Spleen (tissue), 11 donors: ENCODE data around the gene LANCL3. TPM values are rescaled to one million over a fixed set of nuclear protein-coding genes. Genes with fewer than 3 reads are reported as not detected.

ENCODE experiments used
- DNase-seq: peaks from one replicate; pipeline ENCODE4 v3.0.0-alpha.2; 2020
- H3K27ac ChIP-seq, 8 donors: fragments of 200-600 bp; sonication (generic) in 7 of 8; 1 replicate in 4 of 8; 2 replicates in 4 of 8; pipeline versions ENCODE4 v1.5.0 to v1.8.0; 2016 to 2021; ENCODE audit warnings: inconsistent platforms in 4 of 8, mild to moderate bottlenecking in 4 of 8, moderate library complexity in 1 of 8
- H3K27me3 ChIP-seq, 7 donors: fragments of 200-600 bp; sonication (generic) in 6 of 7; replicated peaks in 1 of 7; 1 replicate in 4 of 7; 2 replicates in 3 of 7; pipeline versions ENCODE4 v1.5.0 to v1.8.0; 2016 to 2021; ENCODE audit warnings: inconsistent platforms in 3 of 7, mild to moderate bottlenecking in 1 of 7
- H3K36me3 ChIP-seq, 6 donors: fragments of 200-600 bp; sonication (generic) in 5 of 6; 1 replicate in 4 of 6; 2 replicates in 2 of 6; pipeline versions ENCODE4 v1.5.0 to v1.8.0; 2016 to 2021; ENCODE audit warnings: inconsistent platforms in 2 of 6
- H3K4me1 ChIP-seq, 6 donors: fragments of 200-600 bp; sonication (generic) in 5 of 6; 1 replicate in 3 of 6; 2 replicates in 3 of 6; pipeline versions ENCODE4 v1.5.0 to v1.8.0; 2016 to 2021; ENCODE audit warnings: inconsistent platforms in 3 of 6
- H3K4me3 ChIP-seq, 8 donors: fragments of 200-600 bp; sonication (generic) in 7 of 8; 1 replicate in 4 of 8; 2 replicates in 4 of 8; pipeline versions ENCODE4 v1.5.0 to v1.8.0; 2016 to 2021; ENCODE audit warnings: inconsistent platforms in 4 of 8, mild to moderate bottlenecking in 4 of 8, moderate library complexity in 2 of 8
- H3K9me3 ChIP-seq, 8 donors: fragments of 200-600 bp; sonication (generic) in 7 of 8; 1 replicate in 4 of 8; 2 replicates in 4 of 8; pipeline versions ENCODE4 v1.5.0 to v1.8.0; 2016 to 2021; ENCODE audit warnings: inconsistent platforms in 4 of 8
- CTCF ChIP-seq, 11 experiments: fragments of 200-600 bp in 7 of 11; fragments of 450-650 bp in 4 of 11; sonication (generic) in 4 of 11; IDR thresholded peaks in 8 of 11; conservative IDR thresholded peaks in 3 of 11; 1 replicate in 7 of 11; 2 replicates in 4 of 11; pipeline versions ENCODE4 v1.4.0 to v1.8.0; 2016 to 2021; ENCODE audit warnings: antibody characterized with exemption in 11 of 11, inconsistent platforms in 4 of 11, mild to moderate bottlenecking in 1 of 11
- POLR2A ChIP-seq, 3 donors: fragments of 450-650 bp; IDR thresholded peaks; one replicate each; pipeline ENCODE4 v1.5.1; 2017; ENCODE audit warnings: antibody characterized with exemption in 3 of 3, mild to moderate bottlenecking in 1 of 3
- POLR2AphosphoS5 ChIP-seq, 3 donors: sonication (generic); formaldehyde crosslinking; IDR thresholded peaks; one replicate each; pipeline ENCODE4 v1.5.1; 2017; ENCODE audit warnings: antibody characterized with exemption in 3 of 3
- WGBS, 5 donors: extraction: QIAGEN DNeasy Blood & Tissue Kit in 3 of 5; methylation state at CpG; one replicate each; pipeline versions ENCODE4 v1.1.5 to v1.1.7; 2013 to 2018; 5-methylcytosine and 5-hydroxymethylcytosine counted together
- intact Hi-C: fragments of 100-400 bp; cut with DNase I; formaldehyde crosslinking; loops from one replicate; pipeline ENCODE4 v1.15.0; 2023; ENCODE audit warnings: low total_unique reads
- polyA plus RNA-seq, 3 donors: library from polyadenylated mRNA; stranded (reverse); fragments of 200-250 nt; gene quantifications; one replicate each; pipeline ENCODE4 v1.2.1, GENCODE V29; 2013
- total RNA-seq, 7 donors: library from RNA; depleted of rRNA in 3 of 7; stranded (reverse); fragments of >200 nt in 3 of 7; fragmentation: NEBNext Ultra II Directional in 4 of 7; extraction: Animal tissue kit (Norgen Biotek cat#: 25700) in 4 of 7; gene quantifications; one replicate each; pipeline versions ENCODE4 v1.1.0 to v1.2.1, GENCODE V29; 2016 to 2021
- donor health status: healthy with polysubstance abuse.
- donor health status: DM: no; HTN: no; CAD: no; lungs with moderate emphysema.
- donor health status: DM: no; HTN: no; CAD: no.
- donor health status: Bipolar disorder and iron deficiency.
- donor health status: healthy.
- donor health status: DM: no; HTN: no; CAD: no.
- donor health status: DM: yes; HTN: yes; CAD: no.

LANCL3 gene
- total and polyA plus RNA-seq, 10 donors: under 0.01 to 0.88 (median 0.52) TPM

- no peaks in the 10 kb centered on the region for H3K4me1 ChIP-seq
- H3K27ac ChIP-seq: no peak overlapping the region
- 59 to 86% (median 79%) methylated on average over 2 of the region's 2 CpGs for WGBS, 5 donors
- peaks cover 0 to 16% (median 0%) of the 10 kb centered on the region in 7 donors for H3K27me3 ChIP-seq
- no peak for DNase-seq
- TF ChIP-seq POLR2A (IDR thresholded peaks at IDR 0.05) (no peak), POLR2AphosphoS5 (IDR thresholded peaks at IDR 0.05) (no peak), CTCF (IDR thresholded peaks at IDR 0.05 in 8 of 11, conservative IDR thresholded peaks at IDR 0.05 in 3 of 11) (no peak)
- intact Hi-C loops: no loop called here
- no peaks in the 10 kb centered on the region for H3K9me3 ChIP-seq
- H3K4me3 ChIP-seq: no peak overlapping the region
- no peaks in the 10 kb centered on the region for H3K36me3 ChIP-seq
Measured at GRCh38 chrX:37608156-37608555, 36.7 kb downstream of the LANCL3 start.

DNA sequence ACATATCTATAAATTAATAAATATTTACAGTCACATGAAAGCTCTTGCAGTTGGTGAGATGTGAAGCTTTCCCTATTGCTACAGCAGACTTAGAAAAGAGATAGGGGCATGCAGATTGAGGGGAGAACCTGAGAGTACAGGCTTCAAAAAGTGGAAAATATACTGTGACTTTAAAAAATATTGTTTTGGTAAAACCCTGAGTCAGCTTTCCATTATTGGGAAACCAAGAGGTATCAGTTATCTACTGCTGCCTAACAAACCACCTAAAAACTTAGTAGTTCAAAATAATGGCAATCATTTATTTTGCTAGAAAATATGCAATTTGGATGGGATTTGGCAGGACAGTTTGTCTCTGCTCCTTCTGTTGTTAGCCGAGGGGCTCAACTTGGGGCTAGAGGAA, 38.3 kb downstream of the LANCL3 start:
- intact Hi-C loops: no loop called here
- Histone ChIP-seq H3K9me3 (no peaks in the 10 kb centered on the region), H3K27me3 (peaks cover 0 to 16% (median 0%) of the 10 kb centered on the region in 7 donors), H3K4me3 (no peak overlapping the region), H3K36me3 (no peaks in the 10 kb centered on the region), H3K4me1 (no peaks in the 10 kb centered on the region), H3K27ac (no peak overlapping the region)
- WGBS, 5 donors: 74 to 100% (median 83%) methylated on average over 1 of the region's 1 CpG
- DNase-seq: no peak
- TF ChIP-seq POLR2A (IDR thresholded peaks at IDR 0.05): no peak
- TF ChIP-seq POLR2AphosphoS5 (IDR thresholded peaks at IDR 0.05): no peak
- no peak for TF ChIP-seq CTCF (IDR thresholded peaks at IDR 0.05 in 8 of 11, conservative IDR thresholded peaks at IDR 0.05 in 3 of 11)

GRCh38 chrX:37613933-37614332, 42.5 kb downstream of the LANCL3 start:
- H3K9me3 ChIP-seq: no peaks in the 10 kb centered on the region
- 59 to 85% (median 75%) methylated on average over 1 of the region's 1 CpG for WGBS, 5 donors
- intact Hi-C loops: no loop called here
- H3K27me3 ChIP-seq: peaks cover 0 to 8% (median 0%) of the 10 kb centered on the region in 7 donors
- H3K4me3 ChIP-seq: no peak overlapping the region
- H3K4me1 ChIP-seq: no peaks in the 10 kb centered on the region
- DNase-seq: no peak
- H3K36me3 ChIP-seq: no peaks in the 10 kb centered on the region
- no peak overlapping the region for H3K27ac ChIP-seq
- TF ChIP-seq CTCF (IDR thresholded peaks at IDR 0.05 in 8 of 11, conservative IDR thresholded peaks at IDR 0.05 in 3 of 11) (no peak), POLR2AphosphoS5 (IDR thresholded peaks at IDR 0.05) (no peak), POLR2A (IDR thresholded peaks at IDR 0.05) (no peak)

DNA sequence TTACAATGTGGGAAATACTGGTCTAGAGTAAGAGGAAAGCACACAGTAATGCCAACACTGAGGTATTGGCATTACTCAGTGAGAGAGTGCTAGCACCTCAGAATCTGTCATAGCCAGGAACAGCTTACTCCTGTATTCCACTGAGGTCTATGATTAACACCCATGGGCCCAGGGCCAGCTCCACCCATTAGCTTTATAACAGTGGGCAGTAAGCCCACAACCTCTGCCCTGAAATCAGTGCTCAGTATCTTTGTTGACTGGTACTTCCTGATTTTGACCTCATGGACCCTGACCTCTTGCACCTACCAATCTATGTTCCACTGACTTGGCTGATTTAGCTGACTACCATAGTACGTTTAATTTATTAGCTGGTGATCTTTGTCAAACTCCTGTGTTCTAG, 56.1 kb downstream of the LANCL3 start:
- no peak overlapping the region for H3K4me3 ChIP-seq
- intact Hi-C loops: no loop called here
- WGBS, 5 donors: 67 to 80% (median 75%) methylated on average over 1 of the region's 1 CpG
- no peaks in the 10 kb centered on the region for H3K9me3 ChIP-seq
- H3K27ac ChIP-seq: no peak overlapping the region
- H3K36me3 ChIP-seq: no peaks in the 10 kb centered on the region
- DNase-seq: no peak
- no peak for TF ChIP-seq POLR2A (IDR thresholded peaks at IDR 0.05)
- no peak for TF ChIP-seq CTCF (IDR thresholded peaks at IDR 0.05 in 8 of 11, conservative IDR thresholded peaks at IDR 0.05 in 3 of 11)
- TF ChIP-seq POLR2AphosphoS5 (IDR thresholded peaks at IDR 0.05): no peak
- H3K27me3 ChIP-seq: no peaks in the 10 kb centered on the region
- no peaks in the 10 kb centered on the region for H3K4me1 ChIP-seq
